Loucy (cell line): ENCODE data around the gene UPF2.
A peak's percentile ranks its signal among the peaks of the same experiment; 100 is the strongest.

Source experiments
- H2AFZ ChIP-seq: fragments of 200-600 bp; sonication (generic); 2 replicates; pipeline ENCODE4 v1.6.0; 2016; ENCODE audit warnings: antibody characterized with exemption, mild to moderate bottlenecking, low read length, moderate library complexity
- H3F3A ChIP-seq: fragments of 200-600 bp; 2 replicates; pipeline ENCODE4 v1.6.0; 2016; ENCODE audit warnings: antibody characterized with exemption, low read depth, mild to moderate bottlenecking
- H3K27me3 ChIP-seq: fragments of 200-600 bp; sonication (generic); 2 replicates; pipeline ENCODE4 v1.6.1; 2014; ENCODE audit warnings: low read length, mild to moderate bottlenecking; ENCODE audit not compliant: insufficient read depth, poor library complexity, severe bottlenecking
- H3K36me3 ChIP-seq: fragments of 200-600 bp; sonication (generic); 2 replicates; pipeline ENCODE4 v1.6.1; 2016; ENCODE audit warnings: low read length; ENCODE audit not compliant: insufficient read depth
- H3K4me1 ChIP-seq: fragments of 200-600 bp; sonication (generic); 2 replicates; pipeline ENCODE4 v1.5.1; 2014; ENCODE audit warnings: low read length, mild to moderate bottlenecking; ENCODE audit not compliant: insufficient read depth, poor library complexity, severe bottlenecking
- H3K4me2 ChIP-seq: fragments of 200-600 bp; sonication (generic); 2 replicates; pipeline ENCODE4 v1.6.0; 2014; ENCODE audit warnings: antibody characterized with exemption, low read length, low read depth, mild to moderate bottlenecking; ENCODE audit not compliant: poor library complexity, severe bottlenecking
- H3K4me3 ChIP-seq: fragments of 200-600 bp; sonication (generic); 2 replicates; pipeline ENCODE4 v1.5.1; 2014; ENCODE audit warnings: low read length, mild to moderate bottlenecking, mixed read lengths; ENCODE audit not compliant: poor library complexity, severe bottlenecking
- H3K79me2 ChIP-seq: fragments of 200-600 bp; sonication (generic); 2 replicates; pipeline ENCODE4 v1.6.1; 2014; ENCODE audit warnings: low read length; ENCODE audit not compliant: insufficient read depth
- H3K9ac ChIP-seq: fragments of 200-600 bp; sonication (generic); 2 replicates; pipeline ENCODE4 v1.6.0; 2014; ENCODE audit warnings: mild to moderate bottlenecking, low read depth, low read length, moderate library complexity; ENCODE audit not compliant: poor library complexity, severe bottlenecking
- H3K9me2 ChIP-seq: fragments of 200-600 bp; sonication (generic); replicated peaks from 2 replicates; pipeline ENCODE4 v1.6.1; 2016; ENCODE audit warnings: low read depth, low read length, mixed read lengths
- H3K9me3 ChIP-seq: fragments of 200-600 bp; sonication (generic); 2 replicates; pipeline ENCODE4 v1.6.1; 2014; ENCODE audit warnings: mild to moderate bottlenecking, antibody characterized with exemption, low read length, low read depth; ENCODE audit not compliant: insufficient read depth
- H4K20me1 ChIP-seq: fragments of 200-600 bp; sonication (generic); 2 replicates; pipeline ENCODE4 v1.6.0; 2014; ENCODE audit warnings: antibody characterized with exemption, low read length, mild to moderate bottlenecking; ENCODE audit not compliant: insufficient read depth, poor library complexity, severe bottlenecking
- EZH2phosphoT487 ChIP-seq: fragments of 200-600 bp; IDR thresholded peaks from 2 replicates; pipeline ENCODE4 v1.6.1; 2018; ENCODE audit warnings: antibody characterized with exemption, mild to moderate bottlenecking, moderate library complexity, borderline replicate concordance
- TF ChIP-seq, protein P1 (sequence below): fragments of 200-600 bp; sonication (generic); conservative IDR thresholded peaks from 2 replicates; pipeline ENCODE4 v1.5.1; 2014; ENCODE audit warnings: mild to moderate bottlenecking, antibody characterized with exemption, low read length

UPF2 gene

DNA sequence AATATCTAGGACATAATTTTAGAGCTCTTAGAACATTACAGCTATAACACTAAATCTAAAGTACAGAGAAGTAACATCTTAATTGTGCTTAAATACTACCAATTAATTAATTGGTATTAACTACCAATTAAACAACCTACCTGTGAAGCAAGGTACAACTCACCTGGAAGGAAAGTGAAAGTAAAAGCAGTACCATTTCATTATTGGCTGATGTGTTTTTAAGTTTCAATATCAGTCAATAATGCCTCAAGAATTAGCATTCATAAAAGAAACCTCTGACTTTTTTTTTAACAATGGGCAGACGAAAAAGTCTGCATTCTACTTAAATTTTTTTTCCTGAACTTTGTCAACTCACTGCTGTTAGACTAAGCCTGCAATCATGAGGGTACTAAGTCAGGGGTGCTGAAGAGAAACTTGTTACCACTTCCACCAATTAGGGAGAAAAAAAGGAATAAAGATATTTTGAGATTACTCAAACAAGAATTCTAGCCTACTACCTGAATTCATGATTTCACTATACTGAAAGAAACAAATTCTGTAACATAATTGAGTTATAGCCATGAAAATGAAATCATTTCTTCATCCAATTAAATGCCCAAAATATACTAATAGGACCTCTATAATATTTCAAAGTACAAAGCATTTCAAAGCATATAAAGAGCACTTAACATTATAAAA is 19.9 kb downstream of the UPF2 start:
- H3K9ac ChIP-seq = no peak overlapping the region
- no peaks in the 10 kb centered on the region for H3K9me2 ChIP-seq
- H4K20me1 ChIP-seq = peaks cover 29% of the 10 kb centered on the region
- peaks cover 43% of the 10 kb centered on the region; the same call in 1 of the 2 replicates for H3K36me3 ChIP-seq
- H2AFZ ChIP-seq = no peak overlapping the region
- no peaks in the 10 kb centered on the region for H3K27me3 ChIP-seq
- peak overlapping the region; percentile 35 for H3K4me2 ChIP-seq
- no peak for TF ChIP-seq EZH2phosphoT487
- TF ChIP-seq, protein P1, sequence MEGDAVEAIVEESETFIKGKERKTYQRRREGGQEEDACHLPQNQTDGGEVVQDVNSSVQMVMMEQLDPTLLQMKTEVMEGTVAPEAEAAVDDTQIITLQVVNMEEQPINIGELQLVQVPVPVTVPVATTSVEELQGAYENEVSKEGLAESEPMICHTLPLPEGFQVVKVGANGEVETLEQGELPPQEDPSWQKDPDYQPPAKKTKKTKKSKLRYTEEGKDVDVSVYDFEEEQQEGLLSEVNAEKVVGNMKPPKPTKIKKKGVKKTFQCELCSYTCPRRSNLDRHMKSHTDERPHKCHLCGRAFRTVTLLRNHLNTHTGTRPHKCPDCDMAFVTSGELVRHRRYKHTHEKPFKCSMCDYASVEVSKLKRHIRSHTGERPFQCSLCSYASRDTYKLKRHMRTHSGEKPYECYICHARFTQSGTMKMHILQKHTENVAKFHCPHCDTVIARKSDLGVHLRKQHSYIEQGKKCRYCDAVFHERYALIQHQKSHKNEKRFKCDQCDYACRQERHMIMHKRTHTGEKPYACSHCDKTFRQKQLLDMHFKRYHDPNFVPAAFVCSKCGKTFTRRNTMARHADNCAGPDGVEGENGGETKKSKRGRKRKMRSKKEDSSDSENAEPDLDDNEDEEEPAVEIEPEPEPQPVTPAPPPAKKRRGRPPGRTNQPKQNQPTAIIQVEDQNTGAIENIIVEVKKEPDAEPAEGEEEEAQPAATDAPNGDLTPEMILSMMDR = no peak
- H3K4me3 ChIP-seq = no peak overlapping the region
- H3K9me3 ChIP-seq = no peaks in the 10 kb centered on the region
- H3K4me1 ChIP-seq = peaks cover 11% of the 10 kb centered on the region
- H3K79me2 ChIP-seq = peaks cover 67% of the 10 kb centered on the region
- no peaks in the 10 kb centered on the region for H3F3A ChIP-seq

DNA sequence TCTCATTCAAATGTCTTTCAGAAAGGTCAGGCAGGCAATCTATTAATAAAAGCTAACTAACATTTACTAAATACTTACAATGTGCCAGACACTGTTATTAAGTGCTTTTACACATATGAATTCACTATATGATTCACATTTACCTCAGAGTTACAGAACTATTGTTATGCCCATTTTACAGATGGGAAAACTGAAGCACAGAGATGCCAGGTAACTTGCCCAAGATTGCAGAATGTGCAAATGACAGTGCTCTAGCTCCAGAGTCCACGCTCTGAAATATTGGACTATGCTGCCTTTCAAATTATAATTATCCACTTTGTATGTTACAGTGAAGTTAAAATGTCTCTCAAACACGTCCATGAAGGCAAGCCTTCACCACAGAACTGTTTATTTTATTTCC is 22.0 kb downstream of the UPF2 start:
- no peak for TF ChIP-seq EZH2phosphoT487
- TF ChIP-seq, protein P1 = no peak
- Histone ChIP-seq H3K36me3 (peaks cover 33% of the 10 kb centered on the region; the same call in 1 of the 2 replicates), H3K79me2 (peaks cover 51% of the 10 kb centered on the region), H3K4me3 (no peak overlapping the region), H3K9me3 (no peaks in the 10 kb centered on the region), H3K27me3 (no peaks in the 10 kb centered on the region), H3F3A (no peaks in the 10 kb centered on the region), H3K4me1 (peaks cover 11% of the 10 kb centered on the region), H3K4me2 (no peak overlapping the region), H2AFZ (no peak overlapping the region), H3K9me2 (no peaks in the 10 kb centered on the region), H4K20me1 (peaks cover 13% of the 10 kb centered on the region), H3K9ac (no peak overlapping the region)

DNA sequence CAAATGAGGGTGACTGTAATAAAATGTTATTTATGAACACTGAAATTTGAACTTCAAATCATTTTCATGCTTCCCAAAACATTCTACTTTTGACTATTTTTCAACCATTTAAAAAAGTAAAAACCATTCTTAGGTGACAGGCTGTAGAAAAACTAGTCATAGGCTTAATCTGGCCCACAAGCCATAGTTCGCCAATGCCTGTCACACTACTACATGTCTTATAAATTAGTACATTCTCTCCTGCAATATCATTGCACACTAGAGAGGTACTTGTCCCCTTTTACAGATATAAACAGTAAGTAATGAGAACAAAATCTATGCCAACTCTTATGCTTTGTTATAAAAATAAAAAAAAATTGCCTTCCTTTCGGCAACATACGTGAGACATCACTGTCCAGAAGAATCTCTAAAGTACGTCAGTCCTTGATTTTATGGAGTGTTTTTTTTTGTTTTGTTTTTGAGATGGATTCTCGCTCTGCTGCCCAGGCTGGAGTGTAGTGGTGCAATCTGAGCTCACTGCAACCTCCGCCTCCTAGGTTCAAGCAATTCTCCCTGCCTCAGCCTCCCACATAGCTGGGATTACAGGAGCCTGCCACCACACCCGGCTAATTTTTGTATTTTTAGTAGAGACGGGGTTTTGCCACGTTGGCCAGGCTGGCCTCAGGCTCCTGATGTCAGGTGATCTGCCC is 23.2 kb downstream of the UPF2 start:
- H3K36me3 ChIP-seq = peaks cover 27% of the 10 kb centered on the region; the same call in 1 of the 2 replicates

More for the DNA sequence above, 23.2 kb downstream of the UPF2 start:
- TF ChIP-seq EZH2phosphoT487 = no peak
- TF ChIP-seq, protein P1 = no peak
- peaks cover 45% of the 10 kb centered on the region for H3K79me2 ChIP-seq
- H4K20me1 ChIP-seq = peaks cover 11% of the 10 kb centered on the region
- H3F3A ChIP-seq = no peaks in the 10 kb centered on the region
- H3K4me1 ChIP-seq = peaks cover 11% of the 10 kb centered on the region
- no peaks in the 10 kb centered on the region for H3K27me3 ChIP-seq
- no peak overlapping the region for H3K4me2 ChIP-seq
- no peak overlapping the region for H3K4me3 ChIP-seq
- no peaks in the 10 kb centered on the region for H3K9me2 ChIP-seq
- no peak overlapping the region for H2AFZ ChIP-seq
- H3K9ac ChIP-seq = no peak overlapping the region
- H3K9me3 ChIP-seq = no peaks in the 10 kb centered on the region
